Gastroesophageal sphincter (tissue), 4 donors: ENCODE measurements around the gene BAZ2B. TPM values are rescaled to one million over a fixed set of nuclear protein-coding genes. Genes with fewer than 3 reads are reported as not detected.

ENCODE experiments used
- ATAC-seq: fragments of 150-250 bp; one replicate; pipeline ENCODE4 v1.9.1; 2016; ENCODE audit warnings: mild to moderate bottlenecking, moderate library complexity
- H3K27ac ChIP-seq, 4 donors: fragments of 200-600 bp; sonication (generic) in 3 of 4; 1 replicate in 3 of 4; 2 replicates in 1 of 4; pipeline ENCODE4 v1.5.1; 2016 to 2019
- H3K27me3 ChIP-seq: fragments of 200-600 bp; sonication (generic); one replicate; pipeline ENCODE4 v1.5.1; 2019
- H3K36me3 ChIP-seq, 2 donors: fragments of 200-600 bp; sonication (generic); one replicate each; pipeline ENCODE4 v1.5.1; 2019; ENCODE audit warnings: control low read depth in 1 of 2
- H3K4me1 ChIP-seq, 3 donors: fragments of 200-600 bp; sonication (generic); 1 replicate in 2 of 3; 2 replicates in 1 of 3; pipeline ENCODE4 v1.5.1; 2016 to 2019; ENCODE audit warnings: control low read depth in 2 of 3
- H3K4me3 ChIP-seq, 2 donors: fragments of 200-600 bp; sonication (generic); one replicate each; pipeline ENCODE4 v1.5.1; 2019; ENCODE audit warnings: mild to moderate bottlenecking in 1 of 2, moderate library complexity in 1 of 2
- H3K9me3 ChIP-seq, 3 donors: fragments of 200-600 bp; sonication (generic); one replicate each; pipeline ENCODE4 v1.5.1; 2017 to 2019; ENCODE audit warnings: control low read depth in 2 of 3
- EP300 ChIP-seq: sonication (generic); formaldehyde crosslinking; IDR thresholded peaks from one replicate; pipeline ENCODE4 v1.6.1; 2017; ENCODE audit warnings: antibody characterized with exemption, mild to moderate bottlenecking
- POLR2A ChIP-seq, 2 donors: fragments of 450-650 bp; IDR thresholded peaks; one replicate each; pipeline ENCODE4 v1.6.1; 2017; ENCODE audit warnings: antibody characterized with exemption in 2 of 2, mild to moderate bottlenecking in 2 of 2, moderate library complexity in 1 of 2
- POLR2AphosphoS5 ChIP-seq: sonication (generic); formaldehyde crosslinking; IDR thresholded peaks from one replicate; pipeline ENCODE4 v1.6.1; 2017; ENCODE audit warnings: antibody characterized with exemption
- WGBS, 2 donors: methylation state at CpG; one replicate each; pipeline ENCODE4 v1.1.5; 2018; ENCODE audit warnings: low coverage in 1 of 2; 5-methylcytosine and 5-hydroxymethylcytosine counted together
- total RNA-seq, 4 donors: library from RNA; depleted of rRNA; stranded (reverse); fragments of >200 nt; gene quantifications; one replicate each; pipeline ENCODE4 v1.1.0, GENCODE V29; 2016
- TF ChIP-seq, protein P1 (sequence below), 4 experiments: fragments of 200-600 bp in 2 of 4; fragments of 450-650 bp in 2 of 4; sonication (generic) in 1 of 4; IDR thresholded peaks; one replicate each; pipeline ENCODE4 v1.5.1; 2017 to 2019; ENCODE audit warnings: antibody characterized with exemption in 4 of 4, mild to moderate bottlenecking in 2 of 4, moderate library complexity in 2 of 4

BAZ2B gene
- total RNA-seq, 4 donors from 2014 or later = 77.9 to 198 (median 113) TPM

DNA sequence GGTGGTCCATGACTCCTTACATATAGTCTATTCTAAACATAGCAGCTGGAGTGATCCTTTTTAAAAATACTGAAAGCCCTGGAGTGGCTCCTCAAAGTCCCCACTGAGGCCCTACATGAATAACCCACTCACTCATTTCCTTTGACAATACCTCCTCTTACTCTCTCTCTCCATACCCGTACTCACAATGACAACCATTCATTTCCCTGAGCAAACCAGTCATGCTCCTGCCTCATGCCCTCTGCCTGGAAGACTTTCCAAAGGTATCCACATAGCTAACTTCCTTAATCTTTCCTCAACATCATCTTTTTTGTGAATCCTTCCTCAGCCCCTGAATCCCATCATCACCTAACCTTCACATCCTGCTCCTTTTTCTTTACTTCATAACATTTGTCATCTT is 102.6 kb downstream of the BAZ2B start:
- 83% methylated on average over 1 of the region's 1 CpG; no CpG with 5 or more reads in 1 of the 2 donors for WGBS, 2 donors
- ATAC-seq = no peak
- H3K27ac ChIP-seq = no peak overlapping the region

DNA sequence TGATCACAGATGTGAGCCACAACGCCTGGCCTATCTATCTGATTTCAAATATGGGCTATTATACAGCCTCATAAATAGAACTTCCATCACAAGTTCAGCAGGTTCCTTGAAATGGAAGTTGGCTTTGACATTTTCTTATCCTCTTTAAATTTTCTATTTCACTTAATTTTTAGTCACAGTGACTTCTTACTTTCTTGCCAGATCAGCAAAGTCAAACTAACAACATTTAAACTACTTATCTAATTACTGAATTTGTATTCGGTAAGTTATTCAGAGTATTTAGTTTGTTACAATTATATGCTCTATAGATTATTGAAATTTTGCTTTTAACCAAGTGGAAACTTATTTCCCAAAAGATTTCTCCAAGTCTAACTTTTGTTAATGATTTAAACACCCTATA is 108.2 kb downstream of the BAZ2B start:
- Histone ChIP-seq H3K27me3 (no peaks in the 10 kb centered on the region), H3K4me3 (no peak overlapping the region), H3K4me1 (peaks cover 0 to 13% (median 2%) of the 10 kb centered on the region in 3 donors), H3K27ac (no peak overlapping the region), H3K9me3 (no peaks in the 10 kb centered on the region), H3K36me3 (no peaks in the 10 kb centered on the region)
- TF ChIP-seq POLR2AphosphoS5 = no peak
- TF ChIP-seq, protein P1, sequence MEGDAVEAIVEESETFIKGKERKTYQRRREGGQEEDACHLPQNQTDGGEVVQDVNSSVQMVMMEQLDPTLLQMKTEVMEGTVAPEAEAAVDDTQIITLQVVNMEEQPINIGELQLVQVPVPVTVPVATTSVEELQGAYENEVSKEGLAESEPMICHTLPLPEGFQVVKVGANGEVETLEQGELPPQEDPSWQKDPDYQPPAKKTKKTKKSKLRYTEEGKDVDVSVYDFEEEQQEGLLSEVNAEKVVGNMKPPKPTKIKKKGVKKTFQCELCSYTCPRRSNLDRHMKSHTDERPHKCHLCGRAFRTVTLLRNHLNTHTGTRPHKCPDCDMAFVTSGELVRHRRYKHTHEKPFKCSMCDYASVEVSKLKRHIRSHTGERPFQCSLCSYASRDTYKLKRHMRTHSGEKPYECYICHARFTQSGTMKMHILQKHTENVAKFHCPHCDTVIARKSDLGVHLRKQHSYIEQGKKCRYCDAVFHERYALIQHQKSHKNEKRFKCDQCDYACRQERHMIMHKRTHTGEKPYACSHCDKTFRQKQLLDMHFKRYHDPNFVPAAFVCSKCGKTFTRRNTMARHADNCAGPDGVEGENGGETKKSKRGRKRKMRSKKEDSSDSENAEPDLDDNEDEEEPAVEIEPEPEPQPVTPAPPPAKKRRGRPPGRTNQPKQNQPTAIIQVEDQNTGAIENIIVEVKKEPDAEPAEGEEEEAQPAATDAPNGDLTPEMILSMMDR (IDR thresholded peaks at IDR 0.05) = no peak
- no peak for ATAC-seq
- WGBS, 2 donors = 81 to 100% methylated on average over 2 of the region's 2 CpGs

More for the DNA sequence above, 102.6 kb downstream of the BAZ2B start:
- Histone ChIP-seq H3K27me3 (no peaks in the 10 kb centered on the region), H3K4me3 (no peak overlapping the region), H3K36me3 (no peaks in the 10 kb centered on the region), H3K4me1 (peaks cover 3 to 58% (median 5%) of the 10 kb centered on the region in 3 donors), H3K9me3 (no peaks in the 10 kb centered on the region)
- no peak for TF ChIP-seq POLR2A (IDR thresholded peaks at IDR 0.05)
- TF ChIP-seq EP300 = no peak
- TF ChIP-seq POLR2AphosphoS5 = no peak
- TF ChIP-seq, protein P1 (IDR thresholded peaks at IDR 0.05) = no peak

DNA sequence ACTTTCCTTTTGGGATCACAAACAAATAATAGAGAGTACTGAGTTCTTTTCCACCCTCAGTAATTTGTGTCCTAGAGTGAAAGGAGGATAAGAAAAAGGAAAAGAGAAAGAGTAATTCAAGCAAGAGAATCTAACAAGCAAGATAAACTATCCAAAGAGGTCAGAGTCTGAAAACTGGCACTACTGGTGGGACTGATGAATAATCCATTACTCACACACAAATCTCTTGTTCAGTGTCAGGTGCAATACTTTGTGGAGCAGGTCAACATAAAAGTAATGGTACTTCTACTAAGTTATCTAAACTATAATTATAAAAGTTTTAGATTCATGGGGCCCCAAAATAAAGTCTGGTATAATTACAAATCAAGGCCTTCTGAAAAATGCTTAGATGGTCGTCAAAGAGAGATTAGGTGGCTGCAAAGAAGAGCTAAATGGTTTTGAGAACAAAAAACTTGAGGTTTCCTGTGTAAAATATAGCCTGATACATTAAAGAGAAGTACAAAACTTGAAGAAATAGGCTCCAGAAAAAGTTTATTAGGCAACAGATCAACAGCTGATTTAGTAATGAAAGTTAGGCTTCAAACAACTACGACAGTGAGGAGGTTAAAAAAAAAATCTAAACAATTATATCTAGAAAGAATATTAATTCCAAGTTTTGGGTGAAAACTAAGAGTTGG is 109.4 kb downstream of the BAZ2B start:
- TF ChIP-seq EP300 (no peak), POLR2A (IDR thresholded peaks at IDR 0.05) (no peak), POLR2AphosphoS5 (no peak)
- TF ChIP-seq, protein P1 (IDR thresholded peaks at IDR 0.05) = no peak
- Histone ChIP-seq H3K27ac (no peak overlapping the region), H3K4me1 (peaks cover 0 to 4% (median 2%) of the 10 kb centered on the region in 3 donors), H3K4me3 (no peak overlapping the region), H3K36me3 (no peaks in the 10 kb centered on the region), H3K9me3 (no peaks in the 10 kb centered on the region), H3K27me3 (no peaks in the 10 kb centered on the region)
- no peak for ATAC-seq
- WGBS, 2 donors = 50 to 80% methylated on average over 2 of the region's 2 CpGs

DNA sequence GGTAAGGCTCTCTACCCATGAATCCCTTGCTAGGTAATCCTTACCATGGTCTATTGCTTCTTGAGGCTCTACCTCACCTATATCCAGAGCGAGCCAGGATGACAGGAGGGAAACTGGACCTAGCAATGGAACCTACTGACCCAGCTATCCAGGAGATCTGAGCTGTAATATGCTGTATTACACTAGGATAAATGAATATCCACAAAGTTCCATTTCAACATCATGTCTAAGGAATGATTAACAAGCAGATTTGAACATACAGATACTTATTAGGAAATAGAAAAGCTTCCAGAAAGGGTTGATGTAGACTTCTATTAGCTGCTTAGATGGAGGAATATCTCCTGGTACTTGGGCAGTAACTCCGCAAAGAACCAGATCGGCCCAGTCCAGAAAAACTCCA is 110.1 kb downstream of the BAZ2B start:
- TF ChIP-seq POLR2AphosphoS5 (no peak), POLR2A (IDR thresholded peaks at IDR 0.05) (no peak), EP300 (no peak)
- TF ChIP-seq, protein P1 (IDR thresholded peaks at IDR 0.05) = no peak
- WGBS, 2 donors = 93 to 96% methylated on average over 3 of the region's 3 CpGs
- H3K4me3 ChIP-seq = no peak overlapping the region
- H3K27me3 ChIP-seq = no peaks in the 10 kb centered on the region
- no peaks in the 10 kb centered on the region for H3K36me3 ChIP-seq
- H3K4me1 ChIP-seq = peaks cover 0 to 2% (median 0%) of the 10 kb centered on the region in 3 donors
- no peaks in the 10 kb centered on the region for H3K9me3 ChIP-seq
- ATAC-seq = no peak
- no peak overlapping the region for H3K27ac ChIP-seq

DNA sequence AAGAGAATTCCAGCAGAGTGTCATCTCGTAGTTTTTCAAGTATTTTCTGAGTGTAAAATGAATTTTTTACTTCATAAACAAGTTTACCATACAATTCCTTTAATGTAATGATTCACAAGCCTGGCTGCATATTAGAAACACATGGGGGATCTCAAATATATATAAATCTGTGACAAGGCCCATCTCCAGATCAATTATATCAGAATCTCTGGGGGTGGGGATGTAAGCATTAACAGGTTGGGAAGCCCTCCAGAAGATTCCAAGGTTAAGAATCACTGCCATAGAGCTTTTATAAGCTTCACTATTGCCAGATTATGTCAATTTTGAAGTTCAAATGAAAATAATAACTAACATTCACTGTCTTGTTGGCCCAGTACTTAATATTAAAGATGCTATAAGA is 111.2 kb downstream of the BAZ2B start:
- WGBS, 2 donors = 88 to 91% methylated on average over 1 of the region's 1 CpG
- ATAC-seq = no peak
- no peaks in the 10 kb centered on the region for H3K27me3 ChIP-seq
- no peak overlapping the region for H3K27ac ChIP-seq
- peaks cover 0 to 2% (median 0%) of the 10 kb centered on the region in 3 donors for H3K4me1 ChIP-seq
- H3K9me3 ChIP-seq = no peaks in the 10 kb centered on the region
- H3K4me3 ChIP-seq = no peak overlapping the region
- H3K36me3 ChIP-seq = no peaks in the 10 kb centered on the region
- TF ChIP-seq POLR2AphosphoS5 (no peak), POLR2A (IDR thresholded peaks at IDR 0.05) (no peak), EP300 (no peak)
- TF ChIP-seq, protein P1 (IDR thresholded peaks at IDR 0.05) = no peak
